GM18867 (cell line): Measurements from ENCODE around the gene SP140L.
A peak's percentile ranks its signal among the peaks of the same experiment; 100 is the strongest.
"Not testable (repeated sequence)": the region's sequence is repeated elsewhere in the genome, so short reads cannot be mapped to it uniquely, and the experiment has no call there.

Experiments used
- ATAC-seq: cut with Tn5 transposase; IDR thresholded peaks from one replicate; pipeline ENCODE4 v1.9.1; 2021; ENCODE audit warnings: mild to moderate bottlenecking, moderate library complexity; ENCODE audit not compliant: unreplicated experiment

SP140L gene

DNA sequence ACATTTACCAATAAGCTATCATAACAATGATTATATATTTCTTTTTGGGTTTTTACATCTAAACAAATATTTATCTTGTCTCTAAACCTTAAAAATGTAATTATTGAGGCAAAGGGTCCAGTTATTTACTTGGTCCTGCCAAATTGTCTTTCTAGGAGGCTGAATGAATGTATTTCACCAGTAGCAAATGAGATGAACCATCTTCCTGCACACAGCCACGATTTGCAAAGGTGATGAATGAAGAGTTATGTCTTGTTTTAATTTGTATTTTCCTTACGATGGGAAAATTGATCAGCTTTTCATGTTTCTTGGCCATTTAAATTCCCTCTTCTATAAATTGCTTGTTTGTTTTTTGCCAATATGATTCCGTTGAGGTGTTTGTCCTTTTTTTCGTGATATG, 90.4 kb downstream of the SP140L start:
- ATAC-seq, result no peak

DNA sequence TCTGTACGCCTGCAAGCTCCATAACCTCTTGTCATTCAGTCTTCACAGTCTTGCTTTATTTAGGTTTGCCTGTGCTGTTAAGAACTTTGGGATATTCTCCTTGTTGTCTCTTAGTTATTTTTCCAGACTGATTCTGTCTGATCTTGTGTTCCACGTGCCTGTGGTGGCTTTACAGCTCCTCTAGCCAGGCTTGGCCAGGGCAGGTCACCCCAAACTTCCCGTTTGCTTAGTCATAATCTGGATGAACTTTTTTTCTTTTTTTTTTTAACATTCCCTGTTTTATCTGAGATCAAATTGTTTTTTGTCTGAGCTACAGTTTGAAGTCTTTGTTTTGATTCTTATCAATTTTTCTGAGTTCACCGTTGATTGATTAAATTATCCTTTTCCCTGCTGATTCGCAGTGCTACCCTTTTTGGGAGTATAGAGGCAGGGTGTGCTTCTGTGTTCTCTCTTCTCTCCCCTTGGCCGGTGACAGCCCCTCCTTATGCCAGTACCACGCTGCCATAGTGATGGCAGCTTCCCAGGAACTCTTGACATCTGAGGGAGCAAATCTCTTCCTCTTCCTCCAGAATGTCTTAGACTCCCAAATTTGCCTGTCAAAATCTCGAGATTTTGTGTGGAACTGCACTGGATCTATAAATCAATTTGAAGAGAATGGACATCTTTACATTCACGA, 91.5 kb downstream of the SP140L start:
- no peak for ATAC-seq

DNA sequence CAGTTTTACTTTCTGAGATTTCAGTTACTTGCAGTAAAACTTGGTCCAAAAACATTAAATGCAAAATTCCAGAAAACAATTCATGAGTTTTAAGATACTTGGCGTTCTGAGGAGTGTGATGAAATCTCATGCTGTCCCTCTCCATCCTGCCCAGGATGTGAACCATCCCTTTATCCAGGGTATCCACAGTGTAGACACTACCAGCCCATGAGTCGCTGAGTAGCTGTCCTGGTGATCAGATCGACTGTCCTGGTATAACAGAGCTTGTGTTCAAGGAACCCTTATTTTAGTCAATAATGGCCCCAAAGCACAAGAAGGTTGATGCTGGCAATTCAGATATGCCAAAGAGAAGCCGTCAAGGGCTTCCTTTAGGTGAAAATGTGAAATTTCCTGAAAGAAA, 92.2 kb downstream of the SP140L start:
- no peak for ATAC-seq

DNA sequence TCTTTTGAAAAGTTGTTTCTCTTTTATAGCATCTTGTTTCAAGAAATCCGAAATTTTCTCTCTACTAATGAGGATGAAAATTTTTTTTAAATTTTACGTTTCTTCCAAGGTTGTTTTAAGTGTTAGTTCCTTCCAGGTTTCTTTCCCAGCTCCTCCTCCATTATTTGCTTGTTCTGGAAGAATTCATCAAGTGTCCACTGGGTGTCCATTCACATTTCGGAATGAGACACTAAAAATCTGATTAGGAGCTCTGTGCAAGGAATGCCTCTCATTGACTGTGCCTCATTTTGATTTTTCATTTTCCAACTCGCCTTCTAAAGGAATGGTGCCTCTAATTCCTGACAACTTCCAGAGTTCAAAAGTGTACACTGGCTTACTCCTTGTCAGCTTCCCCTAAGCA, 95.2 kb downstream of the SP140L start:
- no peak for ATAC-seq

DNA sequence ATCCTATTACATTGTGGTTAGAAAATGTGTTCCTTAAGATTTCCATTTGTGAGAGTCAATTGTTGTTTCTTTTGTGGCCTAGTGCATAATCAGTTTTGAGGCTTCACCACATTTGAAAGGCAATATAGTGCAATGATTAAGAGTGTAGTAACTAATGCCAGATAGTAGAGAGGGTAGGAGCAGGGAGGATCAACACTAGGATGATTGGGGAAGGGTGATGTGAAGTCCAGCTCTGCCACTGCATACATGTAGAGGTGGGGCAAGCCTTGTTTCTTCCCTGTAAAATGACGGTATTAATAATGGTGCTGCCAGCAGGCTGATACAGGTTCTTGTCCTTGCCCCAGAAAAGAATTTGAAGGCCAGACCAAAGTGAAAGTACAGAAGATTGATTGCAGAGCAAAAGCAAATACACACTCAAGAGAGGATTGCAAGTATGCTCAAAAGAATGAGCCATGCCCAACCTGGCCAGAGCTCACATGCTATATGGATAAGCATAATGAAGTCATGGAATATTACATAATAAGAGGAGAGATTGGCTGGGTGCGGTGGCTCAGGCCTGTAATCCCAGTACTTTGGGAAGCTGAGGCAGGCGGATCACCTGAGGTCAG, 97.0 kb downstream of the SP140L start:
- ATAC-seq, result no peak

DNA sequence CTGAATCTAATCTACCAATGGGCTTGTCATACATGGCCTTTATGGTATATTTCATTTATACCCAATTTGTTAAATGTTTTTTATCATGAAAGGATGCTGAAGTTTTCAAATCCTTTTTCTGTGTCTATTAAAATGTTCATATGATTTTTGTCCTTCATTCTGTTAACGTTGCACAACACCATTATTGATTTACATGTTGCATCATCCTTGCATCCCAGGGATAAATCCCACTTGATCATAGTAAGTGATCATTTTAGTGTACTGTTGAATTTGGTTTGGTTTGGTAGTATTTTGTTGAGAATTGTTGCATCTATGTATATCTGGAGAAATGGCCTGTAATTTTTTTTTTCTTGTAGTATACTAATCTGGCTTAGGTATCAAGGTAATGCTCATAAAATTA, 98.4 kb downstream of the SP140L start:
- no peak for ATAC-seq

DNA sequence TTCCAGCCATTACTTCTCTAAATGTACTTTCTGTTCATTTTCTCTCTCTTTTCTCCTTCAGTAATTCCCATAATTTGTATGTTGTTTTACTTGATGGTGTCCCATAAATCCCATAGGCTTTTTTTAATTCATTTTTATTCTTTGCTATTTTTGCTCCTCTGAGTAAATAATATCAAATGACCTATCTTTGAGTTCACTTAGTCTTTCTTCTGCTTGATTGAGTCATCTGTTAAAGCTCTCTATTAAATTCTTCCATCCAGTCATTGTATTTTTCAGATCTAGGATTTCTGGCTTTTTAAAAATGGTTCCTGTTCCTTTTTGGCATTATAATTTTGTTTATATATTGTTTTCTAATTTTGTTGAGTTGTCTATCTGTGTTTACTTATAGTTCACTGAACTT, 102.5 kb downstream of the SP140L start:
- no peak for ATAC-seq

DNA sequence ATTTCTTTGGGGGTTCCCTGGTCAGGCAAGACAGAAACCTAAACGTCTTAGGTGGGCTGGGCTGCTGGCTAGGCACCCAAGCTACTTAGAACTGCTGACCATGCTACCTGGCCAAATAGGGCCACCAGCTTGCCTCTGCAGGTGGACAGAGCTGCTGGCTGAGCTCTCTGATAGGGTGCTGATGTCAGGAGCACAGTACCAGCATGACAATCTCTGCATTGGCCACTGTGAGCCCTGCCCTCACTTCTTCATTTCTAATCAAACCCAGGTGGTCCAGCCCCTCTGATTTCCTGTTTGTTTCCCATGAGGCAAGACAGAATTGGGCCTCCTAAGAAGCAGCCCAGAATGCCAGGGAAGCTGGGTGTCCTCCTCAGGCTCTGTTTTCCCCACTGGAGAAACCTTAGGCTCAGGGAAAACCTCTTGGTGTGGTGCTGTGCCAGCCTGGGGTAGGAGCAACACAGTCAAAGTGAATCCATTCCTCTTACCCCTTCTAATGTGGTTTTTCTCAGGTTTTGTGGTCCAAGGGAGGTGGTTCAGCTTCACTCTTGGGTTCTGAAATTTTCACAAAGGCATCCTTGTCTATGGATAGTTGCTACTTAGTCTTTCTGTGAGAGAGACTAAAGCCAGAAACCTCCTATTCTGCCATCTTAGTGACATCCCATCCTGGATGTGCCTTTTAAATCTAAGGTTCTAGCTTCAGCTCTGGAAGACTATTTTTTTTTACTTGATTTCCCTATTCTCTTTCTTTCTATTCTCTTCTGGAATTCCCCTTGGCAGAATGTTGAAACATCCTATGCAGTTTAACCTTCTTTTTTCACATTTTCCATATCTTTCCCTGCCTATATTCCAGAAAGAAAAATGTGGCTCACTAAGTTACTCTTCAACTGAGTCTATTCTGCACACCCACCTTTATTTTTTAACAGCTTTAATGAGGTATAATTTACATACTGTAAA, 104.2 kb downstream of the SP140L start:
- no peak for ATAC-seq

DNA sequence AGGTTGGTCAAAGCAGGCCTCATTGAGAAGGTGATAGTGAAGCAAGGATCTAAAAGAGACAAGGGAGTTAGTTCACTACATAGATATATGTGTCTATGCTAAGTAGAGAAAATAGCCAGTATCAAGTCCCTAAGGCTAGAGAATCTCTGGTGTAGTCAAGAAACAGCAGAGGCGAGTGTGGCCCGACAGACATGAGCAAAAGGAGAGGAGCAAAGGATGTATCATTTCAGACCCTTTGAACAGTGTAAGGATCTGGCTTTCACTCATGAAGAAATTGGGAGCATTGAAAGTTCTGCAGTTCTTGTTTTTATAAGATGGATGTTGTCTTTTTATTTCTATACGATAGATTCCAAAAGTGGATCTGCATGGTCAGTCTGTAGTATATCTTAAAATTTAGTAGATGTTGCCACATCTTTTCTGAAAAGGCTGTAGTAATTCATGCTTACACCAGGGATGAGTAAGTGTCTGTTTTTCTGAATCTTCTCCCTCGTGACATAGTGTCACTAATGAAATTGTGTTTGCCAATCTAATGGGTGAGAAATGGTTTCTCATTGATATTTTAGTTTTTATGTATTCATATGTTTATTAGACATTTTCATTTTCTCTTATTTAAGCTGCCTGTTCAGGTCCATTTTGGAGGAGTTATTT, 107.8 kb downstream of the SP140L start:
- ATAC-seq, result no peak

DNA sequence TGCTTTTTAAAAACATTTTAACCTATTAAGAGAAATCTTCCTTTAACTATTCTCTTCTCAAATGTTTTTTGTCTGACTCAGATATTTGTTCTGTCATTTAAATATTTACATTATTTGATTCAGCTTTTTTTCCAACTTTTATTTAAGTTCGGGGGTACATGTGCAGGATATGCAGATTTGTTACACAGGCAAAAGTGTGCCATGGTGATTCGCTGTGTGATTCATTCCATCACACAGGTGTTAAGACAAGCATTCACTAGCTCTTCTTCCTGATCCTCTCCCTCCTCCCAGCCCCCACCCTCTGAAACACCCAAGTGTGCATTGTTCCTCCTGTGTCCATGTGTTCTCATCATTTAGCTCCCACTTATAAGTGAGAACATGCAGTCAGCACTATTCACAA, 108.4 kb downstream of the SP140L start:
- no peak for ATAC-seq

DNA sequence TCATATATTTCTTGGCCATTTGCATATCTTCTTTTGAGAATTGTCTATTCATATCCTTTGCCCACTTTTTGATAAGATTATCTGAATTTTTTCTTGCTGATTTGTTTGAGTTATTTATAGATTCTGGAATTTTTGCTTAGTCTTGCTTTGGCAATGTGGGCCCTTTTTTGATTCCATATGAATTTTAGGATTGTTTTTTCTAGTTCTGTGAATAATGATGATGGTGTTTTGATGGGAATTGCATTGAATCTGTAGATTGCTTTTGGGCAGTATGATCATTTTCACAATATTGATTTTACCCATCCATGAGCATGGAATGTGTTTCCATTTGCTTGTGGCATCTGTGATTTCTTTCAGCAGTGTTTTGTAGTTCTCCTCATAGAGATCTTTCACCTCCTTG, 112.1 kb downstream of the SP140L start:
- ATAC-seq, result not testable (repeated sequence)

DNA sequence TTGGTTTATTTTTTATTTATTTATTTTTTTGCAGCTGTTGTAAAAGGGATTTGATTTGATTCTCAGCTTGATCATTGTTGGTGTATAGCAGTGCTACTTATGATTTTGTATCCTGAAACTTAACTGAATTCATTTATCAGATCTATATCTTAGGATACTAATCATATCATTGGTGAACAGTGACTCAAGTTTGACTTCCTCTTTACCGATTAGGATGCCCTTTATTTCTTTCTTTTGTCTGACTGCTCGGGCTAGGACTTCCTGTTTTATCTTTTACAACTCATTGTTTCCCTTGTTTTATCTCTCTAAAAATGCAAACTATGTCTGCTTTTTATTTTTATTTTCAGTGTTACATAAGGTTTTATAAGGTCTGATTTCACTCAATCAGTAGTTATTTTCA, 112.6 kb downstream of the SP140L start:
- peak; percentile 44 for ATAC-seq

DNA sequence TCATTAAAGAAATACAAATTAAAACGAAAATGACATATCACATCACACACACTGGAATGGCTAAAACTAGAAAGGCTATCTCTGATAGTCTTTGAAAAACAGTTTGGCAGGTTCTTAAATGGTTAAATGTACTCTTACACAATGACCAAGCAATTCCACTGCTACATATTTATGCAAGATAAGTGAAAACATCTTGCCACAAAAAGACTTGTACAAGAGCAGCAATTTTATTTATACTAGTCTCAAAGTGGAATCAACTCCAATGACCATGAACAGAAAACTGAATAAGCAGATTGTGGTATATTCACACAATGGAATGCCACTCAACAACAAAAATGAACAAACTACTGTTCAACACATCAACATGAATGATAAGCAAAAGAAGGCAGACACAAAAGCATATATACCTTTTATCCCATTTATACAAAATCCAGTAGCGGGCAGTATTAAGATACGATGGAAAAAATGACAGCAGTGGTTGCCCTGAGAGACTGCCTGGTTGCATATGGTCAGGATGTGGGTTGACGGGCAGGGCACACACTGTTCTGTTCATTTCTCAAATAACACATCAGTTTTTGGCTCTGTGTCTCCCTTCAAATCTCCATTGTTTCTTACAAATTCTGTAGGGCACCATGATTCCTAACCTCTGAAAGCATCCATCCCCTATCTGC, 114.4 kb downstream of the SP140L start:
- peak; percentile 77 for ATAC-seq

DNA sequence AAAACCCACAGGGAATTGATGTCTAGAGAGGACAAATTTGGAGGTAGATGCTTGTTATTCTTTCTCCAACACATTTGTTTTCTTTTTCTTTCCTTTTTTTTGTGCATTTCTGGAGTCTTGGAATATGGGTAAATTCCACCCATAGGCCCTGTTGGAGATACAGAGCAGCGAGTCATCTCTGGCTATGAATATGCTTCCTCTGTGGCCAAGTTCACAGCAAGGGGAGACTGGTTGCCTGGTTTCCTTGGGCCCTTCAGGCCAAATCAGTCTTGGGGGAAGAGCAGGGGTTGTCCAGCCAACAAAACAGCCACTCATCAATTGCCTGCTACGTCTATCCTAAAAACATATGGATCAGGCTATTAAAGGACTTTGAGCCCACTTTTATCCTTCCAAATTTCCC, 116.5 kb downstream of the SP140L start:
- no peak for ATAC-seq

DNA sequence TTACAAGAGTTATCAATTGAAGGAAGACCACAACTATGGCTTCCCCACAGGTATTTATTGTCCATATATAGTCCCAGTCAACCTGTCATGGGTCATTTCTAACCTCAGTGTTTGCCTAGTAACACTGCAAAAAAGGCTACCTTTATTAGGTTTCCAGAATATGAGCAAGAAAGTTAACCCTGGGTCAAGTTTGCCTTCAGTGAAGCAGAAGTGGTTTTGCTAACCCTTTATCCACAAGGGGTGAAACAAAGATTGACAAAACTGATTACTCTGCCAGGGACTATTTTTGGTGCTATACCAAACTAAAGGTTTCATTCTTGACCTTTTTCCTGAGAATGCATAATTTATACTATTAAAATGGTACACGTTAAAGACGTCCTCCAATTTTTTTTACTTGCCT, 117.8 kb downstream of the SP140L start:
- no peak for ATAC-seq

DNA sequence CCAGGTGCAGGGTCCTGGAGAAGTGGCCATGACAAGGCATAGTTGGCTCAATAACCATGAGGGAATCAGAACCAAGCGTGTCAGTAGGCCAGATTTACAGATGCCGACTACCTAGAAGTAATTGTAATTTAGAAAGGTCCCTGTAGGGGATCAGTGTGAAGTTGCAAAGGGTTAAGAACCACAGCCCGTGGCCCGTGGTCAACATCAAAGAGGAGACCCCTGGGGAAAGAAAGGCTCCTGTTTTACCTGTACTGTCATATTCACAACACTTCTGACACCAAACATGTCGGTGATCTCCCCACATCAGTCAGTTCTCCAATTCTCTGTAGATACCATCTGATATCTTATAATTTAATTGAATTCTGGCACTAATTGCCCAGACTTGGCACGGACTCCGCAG, 120.0 kb downstream of the SP140L start:
- no peak for ATAC-seq

DNA sequence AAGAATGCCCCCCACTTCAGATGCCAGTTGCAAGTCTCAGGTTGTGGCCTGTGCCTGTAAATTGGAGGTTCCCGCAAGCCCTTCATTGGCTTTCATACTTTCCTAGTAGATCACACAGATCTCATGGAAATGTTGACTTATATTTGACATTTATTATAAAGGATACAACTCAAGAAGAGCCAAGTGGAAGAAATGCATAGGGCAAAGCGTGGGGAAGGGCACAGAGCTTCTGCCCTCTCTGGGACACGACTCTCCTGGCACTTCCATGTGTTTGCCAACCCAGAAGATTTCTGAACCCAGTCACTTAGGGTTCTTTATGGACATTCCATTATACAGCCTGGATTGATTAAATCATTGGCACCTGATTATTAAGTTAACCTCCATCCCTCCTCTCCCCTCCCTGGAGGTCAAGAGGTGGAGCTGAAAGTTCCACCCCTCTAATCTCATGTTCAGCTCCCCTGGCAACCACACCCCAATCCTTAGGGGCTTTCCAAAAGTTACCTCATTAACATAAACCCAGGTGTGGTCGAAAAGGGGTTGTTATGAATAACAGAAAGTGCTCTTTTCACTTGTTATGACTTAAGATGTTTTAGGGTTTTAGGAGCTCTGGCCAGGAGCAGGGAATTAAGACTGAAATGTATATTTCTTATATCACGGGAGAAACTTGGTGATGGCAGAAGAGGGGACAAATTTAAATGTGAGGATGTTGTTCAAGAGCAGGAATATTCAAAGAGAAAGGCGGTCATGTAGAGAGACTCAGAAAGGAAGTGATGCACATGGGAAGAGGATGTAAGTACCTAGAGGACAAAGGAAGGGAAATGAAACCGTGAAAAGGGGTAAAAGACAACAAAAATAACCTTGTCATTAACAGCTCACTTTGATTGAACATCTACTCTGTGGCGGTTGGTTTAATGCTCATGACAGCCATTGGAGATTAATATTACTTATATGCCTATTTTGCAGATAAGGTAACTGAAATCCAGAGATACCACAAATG, 120.8 kb downstream of the SP140L start:
- peak; percentile 78 for ATAC-seq

DNA sequence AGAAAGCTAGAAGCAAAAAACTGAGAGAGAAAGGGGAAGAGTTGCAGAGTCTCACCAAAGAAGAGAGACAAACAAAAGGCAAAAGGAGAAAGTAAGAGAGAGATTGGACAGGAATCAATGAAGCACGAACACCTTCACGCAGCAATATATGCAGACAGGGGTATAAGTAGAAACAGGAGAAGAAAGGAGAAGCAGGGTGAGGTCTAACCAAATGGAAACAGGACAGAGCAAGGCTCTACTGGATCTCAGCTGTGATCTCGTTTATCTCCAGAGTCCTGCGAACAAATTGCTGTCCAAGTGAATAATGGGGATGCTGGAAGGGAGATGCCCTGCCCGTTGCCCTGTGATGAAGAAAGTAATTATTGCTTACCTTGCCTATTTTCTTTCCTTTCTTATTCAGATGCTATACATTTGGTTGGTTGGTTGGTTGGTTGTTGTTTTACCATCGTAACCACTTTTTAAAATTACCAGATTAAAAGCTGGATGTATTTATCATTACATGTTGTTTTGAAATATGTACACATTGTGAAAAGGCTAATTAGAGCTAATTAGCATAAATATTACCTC, 123.0 kb downstream of the SP140L start:
- ATAC-seq, result no peak

DNA sequence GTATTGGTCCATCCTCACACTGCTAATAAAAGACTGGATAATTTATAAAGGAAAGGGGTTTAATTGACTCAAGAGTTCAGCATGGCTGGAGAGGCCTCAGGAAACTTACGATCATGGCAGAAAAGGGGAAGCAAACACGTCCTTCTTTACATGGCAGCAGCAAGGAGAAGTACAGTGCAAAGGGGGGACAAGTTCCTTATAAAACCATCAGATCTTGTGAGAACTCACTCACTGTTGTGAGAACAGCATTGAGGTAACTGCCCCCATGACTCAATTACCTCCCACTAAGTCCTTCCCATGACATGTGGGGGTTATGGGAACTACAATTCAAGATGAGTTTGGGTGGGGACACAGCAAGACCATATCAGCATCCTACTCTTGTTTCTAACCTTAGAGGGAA, 126.0 kb downstream of the SP140L start:
- no peak for ATAC-seq
